ENCODE data around the gene ELAC2. TPM values are rescaled to one million over a fixed set of nuclear protein-coding genes. Genes with fewer than 3 reads are reported as not detected.

ELAC2 gene
- total RNA-seq, 1 donor from 2014 or later = 41.0 TPM

- intact Hi-C loops (cut with DNase I) = no loop called here
- no peak for TF ChIP-seq CTCF (IDR thresholded peaks at IDR 0.05)
- peaks cover 11% of the 10 kb centered on the region for H3K4me1 ChIP-seq
- H3K36me3 ChIP-seq = peaks cover 43% of the 10 kb centered on the region
- ATAC-seq (peak; percentile 50 to 53), DNase-seq (no peak)
- peak overlapping the region; percentile 89 for H3K4me3 ChIP-seq
- no peaks in the 10 kb centered on the region for H3K9me3 ChIP-seq
- no peaks in the 10 kb centered on the region for H3K27me3 ChIP-seq (ENCODE audit: low read depth)
- peak overlapping the region; percentile 88 for H3K27ac ChIP-seq
Observed at GRCh38 chr17:13016881-13017654, 759 bp downstream of the ELAC2 start.

GRCh38 chr17:13014801-13015200 lies 3.0 kb downstream of the ELAC2 start:
- Histone ChIP-seq H3K4me3 (no peak overlapping the region), H3K27me3 (ENCODE audit: low read depth) (no peaks in the 10 kb centered on the region), H3K36me3 (peaks cover 66% of the 10 kb centered on the region), H3K4me1 (peaks cover 11% of the 10 kb centered on the region), H3K27ac (no peak overlapping the region), H3K9me3 (no peaks in the 10 kb centered on the region)
- DNase-seq (no peak), ATAC-seq (no peak)
- intact Hi-C loops (cut with DNase I) = no loop called here
- TF ChIP-seq CTCF (IDR thresholded peaks at IDR 0.05) = no peak

GRCh38 chr17:13010959-13011358 lies 6.9 kb downstream of the ELAC2 start:
- Histone ChIP-seq H3K9me3 (no peaks in the 10 kb centered on the region), H3K36me3 (peaks cover 100% of the 10 kb centered on the region), H3K4me3 (no peak overlapping the region), H3K27ac (no peak overlapping the region), H3K4me1 (no peaks in the 10 kb centered on the region), H3K27me3 (ENCODE audit: low read depth) (no peaks in the 10 kb centered on the region)
- ATAC-seq = no peak
- no peak for DNase-seq
- no peak for TF ChIP-seq CTCF (IDR thresholded peaks at IDR 0.05)
- intact Hi-C loops (cut with DNase I) = no loop called here

- intact Hi-C loops (cut with DNase I) = no loop called here
- peaks cover 100% of the 10 kb centered on the region for H3K36me3 ChIP-seq
Observed at GRCh38 chr17:13008461-13008860, 9.4 kb downstream of the ELAC2 start.

GRCh38 chr17:13005530-13005929 lies 12.3 kb downstream of the ELAC2 start:
- TF ChIP-seq CTCF (IDR thresholded peaks at IDR 0.05) = no peak
- Histone ChIP-seq H3K36me3 (peaks cover 99% of the 10 kb centered on the region), H3K27me3 (ENCODE audit: low read depth) (no peaks in the 10 kb centered on the region), H3K9me3 (no peaks in the 10 kb centered on the region), H3K4me1 (no peaks in the 10 kb centered on the region), H3K4me3 (no peak overlapping the region), H3K27ac (no peak overlapping the region)
- DNase-seq (no peak), ATAC-seq (no peak)
- intact Hi-C loops (cut with DNase I) = no loop called here

More at GRCh38 chr17:13008461-13008860, 9.4 kb downstream of the ELAC2 start:
- Histone ChIP-seq H3K4me3 (no peak overlapping the region), H3K9me3 (no peaks in the 10 kb centered on the region), H3K27me3 (ENCODE audit: low read depth) (no peaks in the 10 kb centered on the region), H3K27ac (no peak overlapping the region), H3K4me1 (no peaks in the 10 kb centered on the region)
- ATAC-seq (no peak), DNase-seq (no peak)
- TF ChIP-seq CTCF (IDR thresholded peaks at IDR 0.05) = no peak
